Gastrocnemius medialis (tissue), 4 donors: ENCODE measurements around the gene TUBB6. TPM values are rescaled to one million over a fixed set of nuclear protein-coding genes. Genes with fewer than 3 reads are reported as not detected.

Experiments
- ATAC-seq, 2 donors: fragments of 150-250 bp; one replicate each; pipeline ENCODE4 v1.9.1; 2016
- DNase-seq, 2 donors: peaks; one replicate each; pipeline ENCODE4 v3.0.0-alpha.2; 2019
- H3K27ac ChIP-seq, 4 donors: fragments of 200-600 bp; sonication (generic); 1 replicate in 1 of 4; 2 replicates in 3 of 4; pipeline ENCODE4 v1.5.1; 2016 to 2018; ENCODE audit warnings: mild to moderate bottlenecking in 2 of 4, moderate library complexity in 1 of 4
- H3K27me3 ChIP-seq, 3 donors: fragments of 200-600 bp; sonication (generic) in 2 of 3; 1 replicate in 1 of 3; 2 replicates in 2 of 3; pipeline versions ENCODE4 v1.5.1 to v1.6.0; 2016 to 2019; ENCODE audit warnings: mild to moderate bottlenecking in 1 of 3, moderate library complexity in 1 of 3
- H3K36me3 ChIP-seq, 2 donors: fragments of 200-600 bp; sonication (generic) in 1 of 2; one replicate each; pipeline ENCODE4 v1.5.1; 2017 to 2018
- H3K4me1 ChIP-seq, 2 donors: fragments of 200-600 bp; sonication (generic) in 1 of 2; one replicate each; pipeline ENCODE4 v1.5.1; 2016 to 2017; ENCODE audit warnings: mild to moderate bottlenecking in 2 of 2
- H3K4me3 ChIP-seq, 4 donors: fragments of 200-600 bp; sonication (generic) in 3 of 4; 1 replicate in 1 of 4; 2 replicates in 3 of 4; pipeline ENCODE4 v1.5.1; 2016 to 2019; ENCODE audit warnings: mild to moderate bottlenecking in 2 of 4
- H3K9me3 ChIP-seq, 3 donors: fragments of 200-600 bp; sonication (generic) in 2 of 3; 1 replicate in 1 of 3; 2 replicates in 2 of 3; pipeline ENCODE4 v1.5.1; 2016 to 2019
- POLR2A ChIP-seq, 2 donors: fragments of 450-650 bp; IDR thresholded peaks; one replicate each; pipeline ENCODE4 v1.6.1; 2017; ENCODE audit warnings: antibody characterized with exemption in 2 of 2, mild to moderate bottlenecking in 2 of 2, moderate library complexity in 2 of 2
- in situ Hi-C, 4 donors: fragments of 200-750 bp; cut with MboI; loops; one replicate each; pipeline versions ENCODE4 v1.15.0 to v1.8.0; 2017; ENCODE audit warnings: low sequenced_read_pairs in 4 of 4
- intact Hi-C: fragments of 100-400 bp; cut with DNase I; formaldehyde crosslinking; loops from one replicate; pipeline ENCODE4 v1.15.1; 2023; ENCODE audit warnings: low total_unique reads
- total RNA-seq, 4 donors: library from RNA; depleted of rRNA; stranded (reverse); fragments of >200 nt; gene quantifications; one replicate each; pipeline versions ENCODE4 v1.1.0 to v1.2.3, GENCODE V29; 2016
- TF ChIP-seq, protein P1 (sequence below), 5 experiments: fragments of 450-650 bp in 3 of 5; fragments of 200-600 bp in 2 of 5; sonication (generic) in 2 of 5; IDR thresholded peaks in 4 of 5; conservative IDR thresholded peaks in 1 of 5; 1 replicate in 4 of 5; 2 replicates in 1 of 5; pipeline ENCODE4 v1.5.1; 2016 to 2019; ENCODE audit warnings: antibody characterized with exemption in 5 of 5, mild to moderate bottlenecking in 3 of 5, moderate library complexity in 3 of 5

TUBB6 gene
- total RNA-seq, 4 donors from 2014 or later = 6.3 to 29.7 (median 13.5) TPM

- peaks cover 48 to 49% of the 10 kb centered on the region in 2 donors for H3K4me1 ChIP-seq
- H3K4me3 ChIP-seq = no peak overlapping the region
- H3K27me3 ChIP-seq = no peaks in the 10 kb centered on the region
- H3K27ac ChIP-seq = peak overlapping the region in 3 of 4 donors; percentile 97 to 100 (median 97)
- intact Hi-C loops = loop anchor here (10.0 kb wide), 3 partner anchors 180 to 1350 kb away; partner anchors contain the start of genes FAM210A, IMPA2 and RNMT
- DNase-seq (no peak), ATAC-seq (no peak)
- TF ChIP-seq, protein P1, sequence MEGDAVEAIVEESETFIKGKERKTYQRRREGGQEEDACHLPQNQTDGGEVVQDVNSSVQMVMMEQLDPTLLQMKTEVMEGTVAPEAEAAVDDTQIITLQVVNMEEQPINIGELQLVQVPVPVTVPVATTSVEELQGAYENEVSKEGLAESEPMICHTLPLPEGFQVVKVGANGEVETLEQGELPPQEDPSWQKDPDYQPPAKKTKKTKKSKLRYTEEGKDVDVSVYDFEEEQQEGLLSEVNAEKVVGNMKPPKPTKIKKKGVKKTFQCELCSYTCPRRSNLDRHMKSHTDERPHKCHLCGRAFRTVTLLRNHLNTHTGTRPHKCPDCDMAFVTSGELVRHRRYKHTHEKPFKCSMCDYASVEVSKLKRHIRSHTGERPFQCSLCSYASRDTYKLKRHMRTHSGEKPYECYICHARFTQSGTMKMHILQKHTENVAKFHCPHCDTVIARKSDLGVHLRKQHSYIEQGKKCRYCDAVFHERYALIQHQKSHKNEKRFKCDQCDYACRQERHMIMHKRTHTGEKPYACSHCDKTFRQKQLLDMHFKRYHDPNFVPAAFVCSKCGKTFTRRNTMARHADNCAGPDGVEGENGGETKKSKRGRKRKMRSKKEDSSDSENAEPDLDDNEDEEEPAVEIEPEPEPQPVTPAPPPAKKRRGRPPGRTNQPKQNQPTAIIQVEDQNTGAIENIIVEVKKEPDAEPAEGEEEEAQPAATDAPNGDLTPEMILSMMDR (IDR thresholded peaks at IDR 0.05 in 4 of 5, conservative IDR thresholded peaks at IDR 0.05 in 1 of 5) = no peak
- no peak for TF ChIP-seq POLR2A (IDR thresholded peaks at IDR 0.05)
- no peaks in the 10 kb centered on the region for H3K36me3 ChIP-seq
- in situ Hi-C loops = loop anchor here in 1 of 4 donors (10.0 kb wide), 1 partner anchor 570 kb away; the partner anchor contains the start of gene SEH1L
- H3K9me3 ChIP-seq = no peaks in the 10 kb centered on the region
Measured at GRCh38 chr18:12374401-12374800, 66.4 kb downstream of the TUBB6 start.

Other genes starting within 250 kb of the TUBB6 start
- not detected for gene ANKRD62, start 214.4 kb upstream of the TUBB6 start, total RNA-seq
- gene CIDEA, start 53.9 kb upstream of the TUBB6 start, total RNA-seq = 1 to 10 TPM in 1 of 4 donors, under 1 TPM in 1, not detected in 2; 0.33 to 7.4 TPM
- gene AFG3L2, start 69.0 kb downstream of the TUBB6 start, total RNA-seq = 100 to 1,000 TPM; 102 to 166 (median 124) TPM
- gene PRELID3A, start 99.7 kb downstream of the TUBB6 start, total RNA-seq = under 1 TPM in 1 of 4 donors, not detected in 3; 0.11 TPM